ENCODE measurements around the gene HIGD1B.
"Not testable (repeated sequence)": the region's sequence is repeated elsewhere in the genome, so short reads cannot be mapped to it uniquely, and the experiment has no call there.

Gene HIGD1B

DNA sequence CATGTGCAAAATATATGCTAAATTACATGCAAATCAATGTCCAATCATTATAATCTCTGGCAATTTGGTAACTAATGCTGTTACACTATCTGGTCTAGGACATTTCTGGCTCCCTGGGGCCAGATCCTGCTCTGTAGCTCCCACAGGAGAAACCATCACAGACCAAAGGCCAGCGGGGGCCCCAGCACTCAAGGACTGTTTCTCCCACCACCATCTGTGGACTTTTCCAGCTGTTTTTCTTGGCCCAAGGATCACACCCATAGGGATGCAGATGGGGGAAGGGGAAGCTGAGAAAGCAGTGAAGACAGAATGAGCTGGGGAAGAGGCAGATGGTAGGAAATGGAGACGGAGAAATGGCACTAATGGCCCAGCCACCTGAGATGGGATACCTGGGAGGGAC is at the start of gene HIGD1B:
Gene HIGD1B (plus strand): TSS at position 298 of the 400 bp plus-strand sequence. CDS start 270 bp downstream, outside the sequence.
- DNase-seq (ENCODE audit: low read depth, low spot score), result no peak

DNA sequence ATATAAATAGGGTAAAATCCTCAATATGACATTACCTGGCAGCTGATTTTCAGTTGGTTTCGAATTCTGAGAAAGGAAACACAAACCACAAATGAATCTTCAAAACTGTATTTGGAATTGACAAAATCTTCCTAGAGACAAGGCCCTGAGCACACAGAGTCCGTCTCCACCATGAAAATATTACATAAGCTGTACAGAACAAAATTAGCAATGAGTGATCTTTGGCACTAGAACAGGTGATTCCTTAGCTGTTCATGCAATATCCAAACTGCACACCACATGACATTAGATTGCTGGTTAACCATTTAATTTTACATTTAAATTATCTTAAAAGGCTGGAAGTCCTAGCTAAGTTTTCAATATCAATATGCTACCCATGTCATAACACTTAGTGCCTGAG is 49.3 kb upstream of the HIGD1B start:
- no peak for DNase-seq (ENCODE audit: low read depth, low spot score)

DNA sequence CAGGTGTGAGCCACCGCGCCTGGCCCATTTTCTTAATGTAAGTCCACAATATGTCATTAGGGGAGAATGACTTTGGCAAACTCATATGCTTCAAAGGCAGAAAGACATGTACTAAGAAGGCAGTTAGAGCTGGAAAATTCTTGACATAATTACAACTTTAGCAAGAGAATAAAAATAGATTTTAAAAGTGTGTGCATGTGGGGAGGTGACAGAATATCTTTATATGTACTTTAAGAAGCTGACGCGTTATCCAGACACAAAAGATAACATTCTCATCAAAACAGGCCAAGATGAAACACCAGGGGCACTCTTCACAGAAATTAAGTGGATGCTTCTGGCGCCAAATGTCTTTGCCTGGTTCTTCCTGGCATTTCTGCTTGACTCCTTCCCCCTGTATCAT is 45.8 kb upstream of the HIGD1B start:
- DNase-seq (ENCODE audit: low read depth, low spot score), result no peak

DNA sequence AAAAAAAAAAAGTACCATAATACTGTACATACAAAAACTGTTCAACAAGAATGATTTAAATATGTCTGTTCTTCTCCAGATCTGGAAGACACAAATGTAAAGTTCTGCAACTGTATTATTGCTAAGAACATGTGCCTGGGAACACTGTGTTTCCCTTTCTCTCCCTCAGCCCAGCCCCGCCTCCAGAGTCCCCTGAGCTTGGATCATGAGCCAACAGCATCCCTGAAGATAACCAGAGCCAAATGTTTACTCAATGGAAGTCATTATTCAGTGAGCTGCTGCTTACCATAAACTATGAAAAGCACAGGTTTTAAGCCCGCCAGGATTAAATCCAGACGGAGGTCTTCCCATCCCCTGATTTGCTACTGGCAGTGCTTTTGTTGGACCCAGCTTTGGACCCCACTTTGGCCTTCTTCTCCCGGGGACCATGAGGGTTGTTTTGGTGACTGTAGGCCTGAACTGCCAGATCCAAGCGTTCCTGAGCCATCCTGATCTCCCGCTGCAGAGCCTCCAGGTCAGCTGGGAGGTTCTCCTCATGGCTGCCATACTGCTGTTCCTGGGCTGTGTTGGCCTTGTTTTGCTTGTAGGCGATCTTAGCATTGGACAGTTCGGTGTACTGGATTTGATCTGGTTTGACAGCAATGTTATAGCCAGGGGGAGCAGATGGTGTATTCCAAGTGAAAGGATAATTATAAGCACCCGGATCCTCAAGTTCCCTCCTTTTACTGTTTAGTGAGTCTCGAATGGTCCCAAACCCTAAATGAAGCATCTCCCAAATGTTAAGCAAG is 43.2 kb upstream of the HIGD1B start:
- DNase-seq (ENCODE audit: low read depth, low spot score), result no peak

DNA sequence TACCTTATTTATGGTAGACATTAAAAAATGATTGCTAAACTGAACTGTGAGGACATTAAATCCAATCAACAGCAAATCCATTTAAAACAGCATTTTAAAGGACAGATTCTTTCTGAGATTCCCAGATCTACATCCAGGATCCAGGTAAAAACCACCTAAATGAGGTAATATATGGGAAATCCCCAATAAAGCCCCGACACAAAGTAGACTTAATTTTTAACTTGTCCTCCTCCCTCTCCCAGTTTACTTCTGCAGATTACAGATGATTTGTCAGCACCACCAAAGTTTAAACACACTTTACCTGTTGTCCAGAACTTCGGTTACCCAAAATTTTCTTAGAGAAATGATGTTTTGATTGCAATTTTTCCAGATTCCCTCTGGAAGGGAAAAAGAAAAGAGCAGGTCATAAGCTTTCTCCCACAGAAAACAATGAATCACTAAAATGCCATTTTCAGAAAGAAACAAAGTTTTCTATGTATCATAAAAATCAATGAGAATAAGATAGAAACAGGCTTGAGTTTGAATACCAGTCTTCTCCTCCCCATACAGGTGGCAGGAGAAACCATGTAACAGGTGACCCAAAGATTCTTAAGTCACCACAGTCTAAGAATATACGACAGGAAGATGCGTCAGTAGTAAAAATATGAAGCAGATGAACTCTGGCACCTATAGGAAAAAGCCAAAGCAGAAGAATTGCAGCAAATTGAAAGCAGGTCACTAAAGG is 40.4 kb upstream of the HIGD1B start:
- no peak for DNase-seq (ENCODE audit: low read depth, low spot score)

DNA sequence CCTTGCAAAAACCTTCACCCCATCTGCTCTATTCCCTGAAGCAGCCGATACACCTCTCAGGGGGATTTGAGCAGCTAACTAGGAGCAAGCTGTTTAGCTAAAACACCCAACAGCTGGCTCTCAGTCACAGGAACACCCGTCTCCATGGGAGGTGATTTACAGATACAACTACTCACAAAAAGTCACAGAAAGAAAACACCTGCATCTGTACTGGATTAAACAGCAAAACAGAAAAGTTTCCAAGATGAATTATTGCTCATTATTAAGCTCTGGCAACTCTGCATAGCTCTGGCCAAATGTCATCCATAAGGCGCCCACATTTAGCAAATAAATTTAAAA is 39.9 kb upstream of the HIGD1B start:
- no peak for DNase-seq (ENCODE audit: low read depth, low spot score)

DNA sequence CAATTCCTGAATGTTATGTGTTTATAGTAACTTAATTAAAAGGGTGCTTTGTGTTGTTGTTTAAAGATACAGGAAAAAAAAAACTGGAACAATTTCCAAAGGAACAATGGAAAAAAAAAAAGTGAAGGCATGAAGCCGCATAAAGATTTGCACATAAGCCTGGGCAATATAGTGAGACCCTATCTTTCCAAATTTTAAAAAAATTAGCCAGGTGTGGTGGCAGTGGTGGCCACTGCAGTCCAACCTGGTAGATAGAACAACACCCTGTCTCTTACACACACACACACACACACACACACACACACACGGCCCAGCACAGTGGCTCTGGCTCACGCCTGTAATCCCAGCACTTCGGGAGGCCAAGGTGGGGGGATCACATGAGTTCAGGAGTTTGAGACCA is 39.5 kb upstream of the HIGD1B start:
- DNase-seq (ENCODE audit: low read depth, low spot score), result no peak

DNA sequence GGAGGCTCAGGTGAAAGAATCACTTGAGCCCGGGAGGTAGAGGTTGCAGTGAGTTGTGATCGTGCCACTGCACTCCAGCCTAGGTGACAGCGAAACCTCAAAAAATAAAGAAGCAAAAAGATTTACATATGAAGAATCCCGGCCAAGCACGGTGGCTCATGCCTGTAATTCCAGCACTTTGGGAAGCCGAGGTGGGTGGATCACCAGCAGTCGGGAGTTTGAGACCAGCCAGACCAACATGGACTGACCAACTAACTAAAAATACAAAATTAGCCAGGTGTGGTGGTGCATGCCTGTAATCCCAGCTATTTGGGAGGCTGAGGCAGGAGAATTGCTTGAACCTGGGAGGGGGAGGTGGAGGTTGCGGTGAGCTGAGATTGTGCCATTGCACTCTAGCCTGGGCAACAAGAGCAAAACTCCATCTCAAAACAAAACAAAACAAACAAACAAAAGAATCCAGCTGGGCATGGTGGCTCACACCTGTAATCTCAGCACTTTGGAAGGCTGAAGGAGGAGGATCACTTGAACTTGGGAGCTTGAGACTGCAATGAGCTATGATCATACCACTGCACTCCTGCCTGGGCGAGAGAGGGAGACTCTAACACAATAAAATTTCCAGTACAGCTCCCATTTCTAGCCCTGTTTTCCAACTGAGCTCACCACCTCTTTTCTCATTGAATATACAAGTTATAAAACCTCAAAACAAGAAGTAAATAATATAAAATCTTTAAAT is 38.9 kb upstream of the HIGD1B start:
- not testable (repeated sequence) for DNase-seq (ENCODE audit: low read depth, low spot score)

DNA sequence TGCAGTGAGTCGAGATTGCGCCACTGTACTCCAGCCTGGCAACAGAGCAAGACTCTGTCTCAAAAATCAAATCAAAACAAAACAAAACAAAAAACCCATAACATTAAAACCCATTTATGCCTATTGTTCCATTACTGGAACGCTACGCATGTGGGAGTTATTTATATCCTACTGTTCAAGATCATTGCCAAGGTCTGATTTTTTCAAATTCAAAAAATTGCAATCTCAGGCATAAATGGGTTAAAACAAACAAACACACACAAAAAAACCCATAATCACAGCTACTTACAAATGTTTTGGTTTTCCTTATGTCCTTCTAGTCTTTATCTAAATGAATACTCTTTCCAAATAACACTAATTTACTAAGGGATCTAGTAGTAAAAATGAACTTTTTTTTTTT is 35.4 kb upstream of the HIGD1B start:
- no peak for DNase-seq (ENCODE audit: low read depth, low spot score)

DNA sequence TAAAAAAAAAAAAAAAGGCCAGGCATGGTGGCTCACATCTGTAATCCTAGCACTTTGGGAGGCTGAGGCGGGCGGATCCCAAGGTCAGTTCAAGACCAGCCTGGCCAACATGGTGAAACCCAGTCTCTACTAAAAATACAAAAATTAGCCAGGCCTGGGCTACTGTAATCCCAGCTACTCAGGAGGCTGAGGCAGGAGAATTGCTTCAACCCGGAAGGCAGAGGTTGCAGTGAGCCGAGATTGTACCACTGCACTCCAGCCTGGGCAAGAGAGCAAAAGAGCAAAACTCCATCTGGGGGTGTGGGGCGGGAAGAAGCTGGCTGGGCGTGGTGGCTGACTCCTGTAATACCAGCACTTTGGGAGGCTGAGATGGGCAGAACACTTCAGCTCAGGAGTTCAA is 29.2 kb upstream of the HIGD1B start:
- not testable (repeated sequence) for DNase-seq (ENCODE audit: low read depth, low spot score)

DNA sequence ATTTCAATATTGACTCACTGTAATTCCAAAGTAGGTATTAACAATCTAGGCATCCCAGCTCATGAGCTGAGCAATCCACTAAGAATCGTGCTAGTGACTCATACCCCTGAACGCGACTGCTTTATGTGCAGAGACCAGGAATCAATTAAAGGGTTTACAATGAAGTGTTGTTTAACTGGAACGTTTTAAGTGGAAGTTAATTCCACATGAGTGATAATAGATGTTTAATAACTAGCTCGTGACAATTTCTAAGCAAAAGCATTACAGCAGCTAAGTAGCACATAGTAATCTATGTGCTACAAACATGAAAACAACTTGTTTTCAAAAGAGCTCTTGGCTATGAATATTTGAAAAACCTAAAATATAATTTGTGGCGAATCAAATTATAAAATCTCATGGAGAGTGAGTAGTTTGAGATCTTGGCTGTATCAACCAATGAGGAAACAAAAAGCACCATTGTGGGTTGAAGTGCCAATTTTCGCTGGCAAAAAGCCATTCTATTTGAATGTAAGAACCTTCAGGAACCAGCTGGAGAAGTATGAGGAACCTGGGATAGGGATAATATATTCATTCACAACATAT is 27.0 kb upstream of the HIGD1B start:
- DNase-seq (ENCODE audit: low read depth, low spot score), result no peak

DNA sequence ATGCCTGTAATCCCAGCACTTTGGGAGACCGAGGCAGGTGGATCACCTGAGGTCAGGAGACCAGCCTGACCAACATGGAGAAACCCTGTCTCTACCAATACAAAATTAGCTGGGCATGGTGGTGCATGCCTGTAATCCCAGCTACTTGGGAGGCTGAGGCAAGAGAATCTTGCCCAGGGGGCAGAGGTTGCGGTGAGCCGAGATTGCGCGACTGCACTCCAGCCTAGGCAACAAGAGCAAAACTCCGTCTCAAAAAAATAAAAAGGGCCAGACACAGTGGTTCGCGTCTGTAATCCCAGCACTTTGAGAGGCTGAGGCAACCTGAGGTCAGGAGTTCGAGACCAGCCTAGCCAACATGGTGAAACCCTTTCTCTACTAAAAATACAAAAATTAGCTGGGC is 22.4 kb upstream of the HIGD1B start:
- peak; percentile 16 for DNase-seq (ENCODE audit: low read depth, low spot score)

DNA sequence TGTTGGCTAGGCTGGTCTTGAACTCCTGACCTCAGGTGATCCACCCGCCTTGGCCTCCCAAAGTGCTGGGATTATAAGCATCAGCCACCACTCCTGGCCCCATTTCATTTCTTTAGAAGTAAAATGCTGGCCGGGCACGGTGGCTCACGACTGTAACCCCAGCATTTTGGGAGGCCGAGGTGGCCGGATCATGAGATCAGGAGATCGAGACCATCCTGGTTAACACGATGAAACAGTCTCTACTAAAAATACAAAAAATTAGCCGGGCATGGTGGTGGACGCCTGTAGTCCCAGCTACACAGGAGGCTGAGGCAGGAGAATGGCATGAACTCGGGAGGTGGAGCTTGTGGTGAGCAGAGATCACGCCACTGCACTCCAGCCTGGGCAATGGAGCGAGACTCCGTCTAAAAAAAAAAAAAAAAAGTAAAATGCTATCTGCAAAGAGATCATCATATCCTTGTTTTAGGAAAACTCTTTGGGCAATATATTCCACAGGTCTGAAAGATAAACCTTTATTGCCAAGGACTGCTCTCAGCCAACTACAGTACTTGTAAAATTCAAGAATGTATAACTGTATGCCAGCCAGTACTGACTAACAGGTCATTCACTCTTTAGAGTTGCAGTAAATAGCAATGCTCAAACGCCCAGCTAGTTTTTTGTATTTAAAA is 21.4 kb upstream of the HIGD1B start:
- no peak for DNase-seq (ENCODE audit: low read depth, low spot score)

DNA sequence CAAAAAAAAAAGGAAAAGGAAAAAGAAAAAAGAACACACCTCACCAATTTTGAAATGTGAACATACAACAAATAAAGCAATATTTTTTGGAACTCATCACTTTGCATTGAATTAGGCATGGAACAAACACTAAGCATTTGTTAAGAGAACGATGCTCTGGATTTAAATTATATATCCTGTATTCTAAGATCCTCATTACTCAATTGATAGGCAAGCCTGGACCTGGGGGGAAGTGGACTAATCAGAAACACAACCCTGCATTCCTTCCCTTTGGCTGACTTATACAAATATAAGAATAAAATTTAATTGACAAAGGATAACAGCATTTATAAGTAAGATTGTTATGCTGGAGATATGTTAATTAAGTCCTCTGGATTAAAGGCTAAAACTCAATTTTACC is 19.8 kb upstream of the HIGD1B start:
- DNase-seq (ENCODE audit: low read depth, low spot score), result no peak

DNA sequence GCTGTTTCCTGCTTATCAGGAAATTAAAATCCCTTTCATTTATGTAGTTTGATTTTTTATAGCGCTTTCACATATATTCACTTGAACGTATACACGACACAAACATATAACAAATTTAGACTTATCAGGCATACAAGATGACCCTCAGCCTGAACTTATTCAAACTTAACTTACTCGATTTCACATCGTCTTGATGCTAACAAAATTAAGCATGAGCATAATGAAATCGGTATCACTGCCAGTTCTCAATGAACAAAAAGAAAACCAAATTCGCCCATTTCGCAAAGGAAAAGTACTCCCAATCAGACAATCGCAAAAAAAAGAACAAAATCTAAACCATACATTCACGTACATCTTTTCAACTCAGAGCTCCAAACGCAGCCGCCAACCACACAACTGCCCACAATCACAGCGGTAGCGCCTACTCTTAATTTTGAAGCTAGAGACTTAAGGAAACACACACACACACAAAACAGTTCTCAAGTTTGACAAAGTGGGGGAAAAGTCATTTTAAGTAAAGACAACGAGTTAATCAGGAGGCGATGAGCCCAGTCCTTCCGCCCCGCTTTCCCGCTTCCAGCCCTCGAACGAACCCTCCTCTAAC is 18.7 kb upstream of the HIGD1B start:
- DNase-seq (ENCODE audit: low read depth, low spot score), result no peak

DNA sequence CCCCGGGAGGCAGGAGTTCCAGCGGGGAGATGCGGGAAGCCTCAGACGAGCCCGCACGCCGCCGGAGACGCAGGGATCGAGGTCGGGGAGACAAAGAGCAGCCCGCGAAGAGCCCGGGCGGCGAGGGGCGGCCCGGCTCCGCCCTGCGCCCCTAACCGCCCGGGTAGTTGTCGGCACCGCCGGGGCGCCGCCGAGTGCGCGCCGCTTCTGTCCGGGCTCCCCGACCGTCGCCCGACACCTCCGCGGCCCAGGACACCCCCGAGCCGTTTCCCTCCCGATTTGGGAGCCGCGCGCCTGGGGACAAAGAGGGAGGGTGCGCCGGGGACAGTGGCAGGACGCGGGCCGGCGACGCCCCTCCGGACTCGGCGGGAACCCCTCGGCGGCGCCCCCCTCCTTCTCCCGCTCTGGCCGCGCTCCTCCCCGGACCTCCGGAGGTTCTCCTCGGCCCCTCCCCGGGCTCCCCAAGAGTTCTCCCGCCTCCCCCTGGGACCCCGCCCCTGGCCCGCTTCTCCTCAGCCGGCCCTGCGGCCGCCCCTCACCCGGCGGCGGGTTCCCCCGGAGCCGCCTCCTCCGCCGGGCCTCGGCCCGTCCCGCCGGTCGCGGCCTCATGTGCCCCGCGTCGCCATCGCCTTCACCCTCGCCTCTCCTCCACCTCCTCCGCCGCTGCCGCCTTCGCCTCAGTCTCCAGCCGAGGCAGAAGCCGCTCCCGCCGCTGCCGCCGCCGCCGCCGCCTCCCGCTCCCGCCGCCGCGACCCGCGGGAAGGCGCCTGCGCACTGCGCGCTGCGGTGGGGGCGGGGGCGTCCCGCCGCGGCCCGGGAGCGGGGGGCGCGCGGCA is 17.9 kb upstream of the HIGD1B start, which contains the start of gene GJC1:
Gene GJC1 (minus strand): TSS at position 765 of the 836 bp plus-strand sequence. CDS start 24,470 bp downstream, outside the sequence.
- DNase-seq (ENCODE audit: low read depth, low spot score), result peak; percentile 66

DNA sequence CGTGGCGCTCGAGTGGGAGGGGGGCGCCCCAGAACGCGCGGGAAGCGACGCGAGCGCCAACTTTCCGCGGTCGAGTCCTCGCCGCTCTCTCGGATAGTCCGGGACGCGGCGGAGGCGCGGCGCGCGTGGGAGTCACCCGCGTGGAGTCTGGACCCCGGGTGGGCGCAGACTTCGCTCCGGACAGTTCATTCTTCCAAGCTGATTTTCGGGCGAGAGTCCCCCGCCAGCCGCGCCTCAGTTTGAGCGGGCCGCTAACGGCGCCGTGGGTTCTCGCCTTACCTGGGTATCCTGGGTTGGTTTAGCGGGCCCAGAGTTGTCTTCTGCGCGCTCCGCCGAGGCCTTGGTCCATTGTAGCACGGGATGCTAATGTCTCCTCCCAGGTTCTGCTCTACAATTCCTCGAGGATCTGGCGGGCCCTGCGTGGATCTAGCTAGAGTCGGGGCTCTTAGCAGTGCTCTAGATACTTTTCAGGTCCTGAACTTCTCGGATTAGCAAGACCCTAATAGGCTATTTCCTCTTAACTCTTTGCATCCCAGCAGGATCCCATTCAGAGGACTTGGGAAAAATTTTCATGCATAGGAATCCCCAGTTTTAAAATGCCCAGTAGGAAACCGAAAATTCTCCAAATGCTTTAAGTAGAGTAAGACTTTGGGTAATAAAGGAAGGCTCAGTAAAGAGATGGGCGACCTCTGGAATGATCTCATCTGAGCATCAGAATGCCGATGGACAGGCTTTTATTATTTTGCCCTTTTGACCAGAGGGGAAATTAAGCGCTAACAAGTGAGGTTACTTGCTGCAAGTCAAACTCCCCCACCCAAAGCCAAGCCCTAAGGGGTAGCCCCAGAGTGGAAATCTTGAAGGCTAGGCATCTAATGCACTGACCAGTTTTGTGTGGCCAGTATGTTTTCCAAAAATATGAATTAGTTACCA is 17.1 kb upstream of the HIGD1B start:
- DNase-seq (ENCODE audit: low read depth, low spot score), result peak; percentile 53

DNA sequence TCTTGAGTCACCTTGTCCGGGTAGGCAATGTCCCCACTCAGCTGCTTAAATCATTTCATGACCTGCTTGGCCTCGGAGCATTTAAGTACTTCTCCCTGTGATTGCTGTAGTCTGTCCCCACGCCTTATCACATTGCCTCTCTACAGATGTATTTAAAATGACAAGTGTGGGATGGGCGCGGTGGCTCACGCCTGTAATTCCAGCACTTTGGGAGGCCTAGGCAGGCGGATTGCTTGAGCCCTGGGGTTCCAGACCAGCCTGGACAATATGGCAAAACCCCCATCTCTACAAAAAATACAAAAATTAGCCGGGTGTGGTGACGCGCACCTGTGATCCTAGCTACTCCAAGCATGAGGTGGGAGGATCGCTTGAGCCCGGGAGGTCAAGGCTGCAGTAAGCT is 16.3 kb upstream of the HIGD1B start:
- peak; percentile 39 for DNase-seq (ENCODE audit: low read depth, low spot score)

DNA sequence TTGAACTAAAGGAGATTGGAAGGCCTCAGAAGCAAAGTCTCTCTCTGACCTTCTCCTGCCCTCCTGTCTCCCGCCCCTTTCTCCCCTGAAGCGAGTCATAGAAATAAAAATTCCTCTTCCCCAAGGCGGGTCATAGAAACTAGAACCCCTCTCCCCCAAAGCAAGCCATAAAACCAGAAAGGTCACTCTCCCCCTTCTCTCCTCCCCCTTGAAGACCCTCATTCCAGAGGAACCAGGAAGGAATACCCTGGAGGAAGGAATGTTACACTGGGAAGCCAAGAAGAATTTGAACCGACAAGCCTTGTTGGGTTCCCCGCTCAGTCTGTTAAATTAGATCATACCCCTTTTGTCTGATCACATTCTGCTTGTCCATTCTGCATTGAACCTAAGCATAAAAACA is 14.9 kb upstream of the HIGD1B start:
- DNase-seq (ENCODE audit: low read depth, low spot score), result peak; percentile 84

Data from ELF-1 (cell line).